Neural cell (in vitro differentiated cells): ENCODE measurements around the gene HMOX2. TPM values are rescaled to one million over a fixed set of nuclear protein-coding genes. Genes with fewer than 3 reads are reported as not detected.

Source experiments
- H2AFZ ChIP-seq: fragments of 200-600, 300-800 bp; sonication (generic), shearing (Covaris generic); 2 replicates; pipeline ENCODE4 v1.6.0; 2014; ENCODE audit warnings: low read depth, mild to moderate bottlenecking, antibody characterized with exemption, low read length, moderate library complexity
- H3F3A ChIP-seq: fragments of 200-600 bp; shearing (Covaris generic); 2 replicates; pipeline ENCODE4 v1.6.1; 2016; ENCODE audit warnings: mild to moderate bottlenecking, moderate library complexity, mixed read lengths, antibody characterized with exemption, low read length; ENCODE audit not compliant: insufficient read depth, poor library complexity, severe bottlenecking
- H3K27ac ChIP-seq: fragments of 200-600, 300-800 bp; sonication (generic), shearing (Covaris generic); 2 replicates; pipeline ENCODE4 v1.5.1; 2014; ENCODE audit warnings: mild to moderate bottlenecking, low read length, moderate library complexity
- H3K27me3 ChIP-seq: fragments of 300-800, 200-600 bp; sonication (generic), shearing (Covaris generic); 2 replicates; pipeline ENCODE4 v1.6.0; 2014; ENCODE audit warnings: mild to moderate bottlenecking, low read depth, low read length, moderate library complexity; ENCODE audit not compliant: insufficient read depth
- H3K36me3 ChIP-seq: fragments of 300-800, 200-600 bp; sonication (generic), shearing (Covaris generic); 2 replicates; pipeline ENCODE4 v1.5.1; 2014; ENCODE audit warnings: mild to moderate bottlenecking, antibody characterized with exemption, low read length, moderate library complexity; ENCODE audit not compliant: insufficient read depth
- H3K4me2 ChIP-seq: fragments of 300-800, 200-600 bp; sonication (generic), shearing (Covaris generic); 2 replicates; pipeline ENCODE4 v1.6.0; 2014; ENCODE audit warnings: mild to moderate bottlenecking, low read length
- H3K4me3 ChIP-seq: fragments of 300-800, 200-600 bp; sonication (generic), shearing (Covaris generic); 2 replicates; pipeline ENCODE4 v1.5.1; 2014; ENCODE audit warnings: mild to moderate bottlenecking, low read length, moderate library complexity
- H3K79me2 ChIP-seq: fragments of 200-600 bp; shearing (Covaris generic); replicated peaks from 2 replicates; pipeline ENCODE4 v1.6.0; 2014; ENCODE audit warnings: mild to moderate bottlenecking, low read length, moderate library complexity; ENCODE audit not compliant: insufficient read depth
- H3K9ac ChIP-seq: fragments of 300-800, 200-600 bp; sonication (generic), shearing (Covaris generic); 2 replicates; pipeline ENCODE4 v1.6.1; 2016; ENCODE audit warnings: mild to moderate bottlenecking, low read length, mixed read lengths
- H3K9me2 ChIP-seq: fragments of 200-600 bp; shearing (Covaris generic); 2 replicates; pipeline ENCODE4 v1.6.1; 2016; ENCODE audit warnings: mild to moderate bottlenecking, low read length, mixed read lengths; ENCODE audit not compliant: insufficient read depth
- H3K9me3 ChIP-seq: fragments of 200-600, 300-800 bp; sonication (generic), shearing (Covaris generic); 2 replicates; pipeline ENCODE4 v1.6.1; 2016; ENCODE audit warnings: mild to moderate bottlenecking, mixed run types, low read length, moderate library complexity, mixed read lengths
- H4K20me1 ChIP-seq: fragments of 200-600 bp; shearing (Covaris generic); 2 replicates; pipeline ENCODE4 v1.6.1; 2016; ENCODE audit warnings: mild to moderate bottlenecking, mixed run types; ENCODE audit not compliant: insufficient read depth
- CTCF ChIP-seq: fragments of 450-650 bp; IDR thresholded peaks from 2 replicates; pipeline ENCODE4 v1.5.1; 2014; ENCODE audit warnings: antibody characterized with exemption, mild to moderate bottlenecking, moderate library complexity; ENCODE audit not compliant: poor library complexity, severe bottlenecking
- EP300 ChIP-seq: fragments of 450-650 bp; conservative IDR thresholded peaks from 2 replicates; pipeline ENCODE4 v1.6.1; 2014; ENCODE audit warnings: antibody characterized with exemption, mild to moderate bottlenecking, moderate library complexity; ENCODE audit not compliant: poor library complexity, severe bottlenecking
- EZH2 ChIP-seq: fragments of 200-600, 300-800 bp; shearing (Covaris generic), sonication (generic); IDR thresholded peaks from 2 replicates; pipeline ENCODE4 v1.6.1; 2014; ENCODE audit warnings: antibody characterized with exemption, low read length, borderline replicate concordance, mild to moderate bottlenecking; ENCODE audit not compliant: insufficient read depth, poor library complexity, severe bottlenecking
- MXI1 ChIP-seq: fragments of 450-650 bp; conservative IDR thresholded peaks from 2 replicates; pipeline ENCODE4 v1.6.1; 2014; ENCODE audit warnings: antibody characterized with exemption, mild to moderate bottlenecking; ENCODE audit not compliant: poor library complexity, severe bottlenecking
- POLR2AphosphoS5 ChIP-seq: IDR thresholded peaks from 2 replicates; pipeline ENCODE4 v1.6.1; 2012
- RAD21 ChIP-seq: fragments of 450-650 bp; conservative IDR thresholded peaks from 2 replicates; pipeline ENCODE4 v1.6.1; 2014; ENCODE audit warnings: antibody characterized with exemption, mild to moderate bottlenecking, moderate library complexity
- REST ChIP-seq: IDR thresholded peaks from 2 replicates; pipeline ENCODE4 v1.6.1; 2012; ENCODE audit warnings: borderline replicate concordance
- SMC3 ChIP-seq: fragments of 450-650 bp; conservative IDR thresholded peaks from 2 replicates; pipeline ENCODE4 v1.6.1; 2014; ENCODE audit warnings: antibody characterized with exemption, mild to moderate bottlenecking, moderate library complexity; ENCODE audit not compliant: poor library complexity
- TAF1 ChIP-seq: IDR thresholded peaks from 2 replicates; pipeline ENCODE4 v1.6.1; 2012; ENCODE audit warnings: low read depth
- polyA plus RNA-seq: library from polyadenylated mRNA; depleted of rRNA; stranded (reverse); fragments of >200 nt; gene quantifications from 2 replicates; pipeline ENCODE4 v1.2.3, GENCODE V29; 2014

The HMOX2 gene
- polyA plus RNA-seq, 1 donor from 2014 or later = 79.4 TPM

GRCh38 chr16:4435337-4436067 is 40.7 kb upstream of the HMOX2 start:
- no peaks in the 10 kb centered on the region for H3K9me3 ChIP-seq
- no peaks in the 10 kb centered on the region for H3K79me2 ChIP-seq
- TF ChIP-seq EZH2 (no peak), SMC3 (no peak), MXI1 (no peak), EP300 (no peak), TAF1 (no peak), CTCF (no peak), POLR2AphosphoS5 (no peak), REST (no peak), RAD21 (no peak)
- no peak overlapping the region for H3K4me3 ChIP-seq
- no peaks in the 10 kb centered on the region for H3K36me3 ChIP-seq
- no peak overlapping the region for H3K4me2 ChIP-seq
- no peak overlapping the region for H3K9ac ChIP-seq
- H3F3A ChIP-seq = no peaks in the 10 kb centered on the region
- H3K27me3 ChIP-seq = no peaks in the 10 kb centered on the region
- H3K27ac ChIP-seq = no peak overlapping the region
- H4K20me1 ChIP-seq = no peaks in the 10 kb centered on the region
- H3K9me2 ChIP-seq = no peaks in the 10 kb centered on the region
- H2AFZ ChIP-seq = no peak overlapping the region

GRCh38 chr16:4437366-4437765 is 38.8 kb upstream of the HMOX2 start:
- H4K20me1 ChIP-seq = no peaks in the 10 kb centered on the region
- no peaks in the 10 kb centered on the region for H3K27me3 ChIP-seq
- H3K9me2 ChIP-seq = no peaks in the 10 kb centered on the region
- no peaks in the 10 kb centered on the region for H3F3A ChIP-seq
- no peak overlapping the region for H3K4me2 ChIP-seq
- no peaks in the 10 kb centered on the region for H3K9me3 ChIP-seq
- H3K36me3 ChIP-seq = no peaks in the 10 kb centered on the region
- no peaks in the 10 kb centered on the region for H3K79me2 ChIP-seq
- H3K9ac ChIP-seq = no peak overlapping the region
- no peak overlapping the region for H3K27ac ChIP-seq
- no peak overlapping the region for H2AFZ ChIP-seq
- no peak for TF ChIP-seq REST
- no peak for TF ChIP-seq EP300
- no peak overlapping the region for H3K4me3 ChIP-seq
